Esophagus (tissue), 2 donors: ENCODE data around the gene MDFI. TPM values are rescaled to one million over a fixed set of nuclear protein-coding genes. Genes with fewer than 3 reads are reported as not detected.
A peak's percentile ranks its signal among the peaks of the same experiment; 100 is the strongest.

ENCODE experiments used
- H3K27ac ChIP-seq, 2 donors: one replicate each; pipeline ENCODE4 v1.5.1; 2013; ENCODE audit warnings: low read depth in 2 of 2, mild to moderate bottlenecking in 2 of 2, inconsistent platforms in 1 of 2, low read length in 1 of 2, moderate library complexity in 1 of 2
- H3K27me3 ChIP-seq, 2 donors: one replicate each; pipeline ENCODE4 v1.6.1; 2013; ENCODE audit warnings: low read length in 2 of 2, control low read depth in 1 of 2, mild to moderate bottlenecking in 1 of 2; ENCODE audit not compliant: insufficient read depth in 2 of 2, control insufficient read depth in 1 of 2
- H3K36me3 ChIP-seq, 2 donors: one replicate each; pipeline ENCODE4 v1.6.1; 2013; ENCODE audit warnings: low read length in 1 of 2; ENCODE audit not compliant: control insufficient read depth in 2 of 2, insufficient read depth in 2 of 2
- H3K4me1 ChIP-seq, 2 donors: one replicate each; pipeline ENCODE4 v1.6.1; 2013; ENCODE audit warnings: low read length in 1 of 2; ENCODE audit not compliant: control insufficient read depth in 2 of 2, insufficient read depth in 2 of 2
- H3K4me3 ChIP-seq, 2 donors: one replicate each; pipeline ENCODE4 v1.5.1; 2013; ENCODE audit warnings: low read length in 2 of 2, mild to moderate bottlenecking in 2 of 2, low read depth in 1 of 2, moderate library complexity in 1 of 2
- H3K9me3 ChIP-seq, 2 donors: one replicate each; pipeline ENCODE4 v1.6.1; 2013; ENCODE audit warnings: mild to moderate bottlenecking in 2 of 2, low read depth in 1 of 2, low read length in 1 of 2, moderate library complexity in 1 of 2; ENCODE audit not compliant: control insufficient read depth in 2 of 2, insufficient read depth in 1 of 2
- WGBS, 2 donors: extraction: QIAGEN DNeasy Blood & Tissue Kit; methylation state at CpG; one replicate each; pipeline ENCODE4 v1.1.7; 2013; 5-methylcytosine and 5-hydroxymethylcytosine counted together
- polyA plus RNA-seq, 2 donors: library from polyadenylated mRNA; stranded (reverse); fragments of 200-250 nt; gene quantifications; one replicate each; pipeline ENCODE4 v1.2.3, GENCODE V29; 2013
- donor health status: healthy with polysubstance abuse.
- donor health status: Bipolar disorder and iron deficiency.

MDFI gene
- polyA plus RNA-seq, 2 donors, result 57.2 to 70.3 TPM

DNA sequence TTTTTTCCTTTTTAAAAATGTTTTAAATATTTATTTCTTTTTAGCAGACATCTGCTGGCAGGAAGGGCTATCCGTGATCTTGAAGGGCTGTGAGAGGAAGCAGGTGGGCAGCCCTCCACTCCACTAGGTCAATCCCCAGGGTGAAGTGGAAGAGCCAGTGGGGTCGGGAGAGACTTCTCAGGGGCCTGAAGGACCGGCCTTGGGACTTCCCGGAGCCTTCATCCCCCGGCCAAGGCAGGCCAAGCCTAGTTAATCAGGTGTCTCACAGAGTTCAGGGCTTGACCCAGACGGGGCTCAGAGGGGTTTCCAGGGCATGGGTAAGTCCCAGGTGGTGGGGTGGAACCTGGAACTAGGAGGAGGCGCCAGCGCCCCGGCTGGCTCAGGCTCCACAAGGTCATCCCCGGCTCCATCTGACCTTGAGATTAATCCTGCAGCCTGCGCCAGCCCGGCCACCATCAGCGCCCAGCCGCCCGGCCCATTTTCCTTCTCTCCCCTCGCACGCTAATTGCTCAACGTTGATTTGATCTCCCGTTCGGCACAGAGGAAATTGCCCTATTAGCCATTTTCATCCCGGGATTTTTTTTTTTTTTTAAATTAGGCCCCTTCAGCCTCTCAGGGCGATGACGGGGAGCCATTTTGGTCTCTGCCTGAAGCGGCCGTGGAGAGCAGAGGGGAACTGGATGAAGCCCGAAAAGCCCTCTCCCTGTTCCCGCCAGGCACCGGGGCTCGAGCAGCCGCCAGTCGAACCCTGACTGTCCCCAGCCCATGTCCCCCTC lies 44.4 kb downstream of the MDFI start:
- H3K27ac ChIP-seq, result no peak overlapping the region
- H3K36me3 ChIP-seq, result peaks cover 5 to 12% of the 10 kb centered on the region in 2 donors
- WGBS, 2 donors, result 44 to 49% methylated on average over 28 to 31 of the region's 31 CpGs
- peak overlapping the region; percentile 35 to 46 for H3K4me3 ChIP-seq
- no peaks in the 10 kb centered on the region for H3K9me3 ChIP-seq
- peaks cover 0 to 6% of the 10 kb centered on the region in 2 donors for H3K4me1 ChIP-seq
- H3K27me3 ChIP-seq, result no peaks in the 10 kb centered on the region

DNA sequence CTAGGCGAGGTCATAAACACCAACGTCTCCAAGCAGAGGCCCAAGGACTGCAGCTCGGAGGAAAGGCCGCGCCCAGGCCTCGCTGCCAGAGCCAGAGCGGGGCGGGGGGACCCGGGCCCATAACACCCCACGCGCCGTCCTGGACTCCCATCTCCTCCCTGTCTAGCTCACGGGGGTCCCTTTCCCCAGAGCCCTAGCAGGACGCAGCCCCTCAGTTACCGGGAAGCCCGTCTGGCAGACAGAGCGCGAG lies 44.9 kb downstream of the MDFI start:
- no peaks in the 10 kb centered on the region for H3K9me3 ChIP-seq
- WGBS, 2 donors, result 7 to 11% methylated on average over 18 of the region's 18 CpGs
- no peaks in the 10 kb centered on the region for H3K27me3 ChIP-seq
- peak overlapping the region; percentile 35 to 46 for H3K4me3 ChIP-seq
- peaks cover 5 to 12% of the 10 kb centered on the region in 2 donors for H3K36me3 ChIP-seq
- peaks cover 0 to 7% of the 10 kb centered on the region in 2 donors for H3K4me1 ChIP-seq
- H3K27ac ChIP-seq, result peak overlapping the region; percentile 11 to 16

DNA sequence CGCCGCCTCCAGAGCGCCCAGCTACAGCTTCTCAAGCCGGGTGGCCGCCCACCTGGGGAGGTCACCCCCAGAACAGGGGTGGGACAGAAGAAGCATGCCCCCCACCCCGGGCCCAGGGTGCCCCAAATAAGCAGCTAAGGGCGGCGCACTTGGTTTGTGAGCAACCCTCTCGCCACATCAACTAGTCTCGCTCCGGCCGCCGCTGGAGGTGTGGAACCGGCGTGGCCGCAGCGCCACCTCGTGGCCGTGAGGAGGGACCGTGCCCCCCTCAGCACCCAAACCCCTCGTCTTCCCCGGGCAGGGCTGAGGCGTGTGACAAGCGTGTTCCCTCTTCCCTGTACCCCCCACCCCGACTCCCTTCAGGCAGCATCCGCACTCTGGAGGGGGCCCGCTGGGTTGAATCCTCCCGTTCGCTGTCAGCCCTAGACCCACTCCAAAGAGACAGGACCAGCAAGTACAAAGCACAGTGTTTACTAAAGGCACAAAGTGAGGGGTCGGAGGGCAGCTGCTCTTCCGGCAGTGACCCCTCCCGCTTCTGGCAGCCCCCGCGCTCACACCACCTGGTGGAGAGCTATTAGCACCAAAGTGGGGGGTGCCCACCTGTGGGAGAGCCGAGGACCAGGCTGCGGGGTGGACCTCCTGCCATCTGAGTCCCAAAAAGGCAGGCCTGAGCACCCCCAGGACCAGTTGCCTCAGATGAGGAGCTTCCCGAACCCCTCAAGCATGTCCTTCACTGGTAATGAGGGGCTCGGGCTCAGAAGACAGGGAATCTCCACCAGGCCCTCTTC lies 45.4 kb downstream of the MDFI start:
- peak overlapping the region; percentile 11 to 16 for H3K27ac ChIP-seq
- H3K4me1 ChIP-seq, result peaks cover 0 to 12% of the 10 kb centered on the region in 2 donors
- no peaks in the 10 kb centered on the region for H3K9me3 ChIP-seq
- peaks cover 5 to 12% of the 10 kb centered on the region in 2 donors for H3K36me3 ChIP-seq
- H3K27me3 ChIP-seq, result no peaks in the 10 kb centered on the region
- peak overlapping the region; percentile 35 to 46 for H3K4me3 ChIP-seq
- WGBS, 2 donors, result 13 to 17% methylated on average over 38 of the region's 38 CpGs

DNA sequence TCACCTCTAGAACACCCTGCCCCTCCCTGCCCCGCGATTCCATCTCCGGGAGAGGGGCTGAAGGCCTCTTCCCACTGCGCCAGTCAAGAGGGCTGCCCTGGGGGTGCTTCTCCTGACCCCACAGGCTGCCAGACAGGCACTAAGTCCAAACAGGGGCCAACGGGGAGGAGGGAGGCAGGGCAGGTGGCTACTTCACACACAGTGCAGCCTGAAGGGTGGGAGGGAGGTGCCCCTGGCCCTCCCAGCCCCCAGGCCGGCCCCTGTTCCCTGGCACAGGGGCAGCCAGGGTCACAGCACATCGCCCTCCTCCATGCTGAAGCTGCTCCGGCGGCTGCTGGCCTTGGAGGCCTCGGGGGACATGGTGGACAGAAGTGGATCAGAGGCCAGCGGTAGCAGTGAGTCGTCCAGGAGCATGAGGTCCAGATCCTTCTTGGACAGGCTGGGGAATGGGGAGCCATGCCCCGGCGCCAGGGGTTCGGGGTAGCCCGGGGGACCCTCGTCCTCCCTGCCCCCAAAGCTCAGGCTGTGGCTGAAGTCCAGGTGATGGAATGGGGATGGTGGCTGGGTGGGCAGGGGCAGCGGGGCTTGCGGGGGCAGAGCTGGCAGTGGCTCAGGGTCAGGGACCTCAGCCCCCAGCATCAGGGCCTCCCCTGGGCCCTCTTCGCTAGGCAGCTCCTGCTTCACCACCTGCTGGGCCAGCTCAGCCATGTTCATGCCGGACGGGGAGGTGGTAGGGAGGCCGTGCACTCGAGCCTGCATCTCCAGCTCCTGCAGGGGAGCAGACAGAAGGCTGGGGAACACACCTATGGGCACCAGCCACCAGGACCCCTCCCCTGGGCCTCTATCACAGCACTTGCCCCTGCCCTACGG lies 46.3 kb downstream of the MDFI start:
- H3K27ac ChIP-seq, result no peak overlapping the region
- peaks cover 5 to 12% of the 10 kb centered on the region in 2 donors for H3K36me3 ChIP-seq
- no peaks in the 10 kb centered on the region for H3K27me3 ChIP-seq
- H3K9me3 ChIP-seq, result no peaks in the 10 kb centered on the region
- peaks cover 0 to 19% of the 10 kb centered on the region in 2 donors for H3K4me1 ChIP-seq
- 86 to 87% methylated on average over 24 to 25 of the region's 25 CpGs for WGBS, 2 donors
- no peak overlapping the region for H3K4me3 ChIP-seq

DNA sequence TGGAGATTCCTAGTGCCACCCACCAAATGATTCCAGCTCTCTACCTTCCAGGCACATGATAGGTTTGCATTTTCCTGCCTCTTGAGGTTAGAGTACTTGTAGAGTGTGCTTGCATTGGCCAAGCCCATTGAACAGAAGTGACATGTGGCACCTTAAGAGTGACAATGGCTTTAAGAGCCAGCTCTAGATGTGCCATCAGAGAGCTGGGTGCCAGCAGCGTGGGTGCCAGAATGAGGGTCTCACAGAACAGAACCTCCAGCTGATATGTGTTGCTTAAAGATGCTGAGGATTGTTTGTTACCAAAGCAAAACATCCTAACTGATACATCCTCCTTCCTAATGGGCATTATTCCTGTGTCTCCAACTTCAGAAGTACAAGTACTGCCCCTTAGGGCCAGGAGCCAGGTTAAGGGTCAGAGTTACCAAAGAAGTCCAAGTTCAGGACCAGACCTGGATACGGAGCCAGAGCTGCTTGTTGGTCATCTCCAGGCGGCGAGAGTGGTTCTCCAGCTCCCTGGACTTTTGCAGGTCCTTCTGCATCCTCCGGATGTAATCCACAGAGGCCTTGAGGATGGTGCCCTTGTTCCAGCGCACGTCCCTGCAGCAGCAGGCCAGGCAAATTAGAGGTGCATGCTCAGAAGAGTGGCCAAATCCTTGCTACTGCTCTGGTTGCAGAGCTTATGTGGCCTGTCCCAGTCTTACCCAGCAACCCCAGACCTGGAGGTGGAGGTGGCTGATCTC lies 47.5 kb downstream of the MDFI start:
- 94% methylated on average over 7 of the region's 7 CpGs for WGBS, 2 donors
- no peak overlapping the region for H3K27ac ChIP-seq
- peaks cover 5 to 20% of the 10 kb centered on the region in 2 donors for H3K36me3 ChIP-seq
- peaks cover 0 to 20% of the 10 kb centered on the region in 2 donors for H3K4me1 ChIP-seq
- H3K27me3 ChIP-seq, result no peaks in the 10 kb centered on the region
- no peak overlapping the region for H3K4me3 ChIP-seq
- no peaks in the 10 kb centered on the region for H3K9me3 ChIP-seq

DNA sequence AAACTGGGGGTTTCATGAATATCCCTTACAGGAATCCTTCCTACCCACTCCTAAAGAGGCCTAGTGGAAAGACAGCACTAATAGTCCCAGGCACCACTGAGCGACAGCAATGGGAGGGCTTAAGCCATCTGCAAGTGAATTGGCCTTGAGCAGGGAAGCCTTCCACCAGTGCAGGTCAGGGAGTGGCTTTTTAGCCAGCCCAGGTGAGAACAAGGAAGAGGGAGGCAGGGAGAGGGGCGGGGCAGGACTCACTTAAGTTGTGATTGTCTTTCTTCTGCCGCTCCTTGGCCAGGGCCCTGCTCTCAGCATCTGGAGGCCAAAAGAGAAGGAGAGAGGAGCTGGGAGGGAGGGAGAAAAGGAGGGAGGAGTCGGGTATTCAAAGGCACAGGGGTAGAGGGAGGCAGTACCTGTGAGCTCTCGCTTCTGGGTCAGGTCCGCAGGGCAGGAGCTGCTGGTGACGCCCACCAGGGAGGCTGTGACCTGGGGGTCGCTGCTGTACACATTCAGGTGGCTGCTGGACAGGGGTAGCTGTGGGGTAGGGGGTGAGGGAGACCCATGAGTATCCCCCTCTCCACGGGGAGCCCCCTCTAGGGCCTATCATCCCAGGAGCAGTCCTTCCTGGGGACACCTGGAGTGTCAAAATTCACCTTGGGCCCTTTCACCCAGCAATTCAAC lies 49.4 kb downstream of the MDFI start:
- Histone ChIP-seq H3K27me3 (no peaks in the 10 kb centered on the region), H3K4me1 (peaks cover 2 to 20% of the 10 kb centered on the region in 2 donors), H3K27ac (peak overlapping the region in 1 of 2 donors; percentile 36), H3K9me3 (no peaks in the 10 kb centered on the region), H3K36me3 (peaks cover 5 to 22% of the 10 kb centered on the region in 2 donors), H3K4me3 (no peak overlapping the region)
- 54 to 63% methylated on average over 9 of the region's 9 CpGs for WGBS, 2 donors

DNA sequence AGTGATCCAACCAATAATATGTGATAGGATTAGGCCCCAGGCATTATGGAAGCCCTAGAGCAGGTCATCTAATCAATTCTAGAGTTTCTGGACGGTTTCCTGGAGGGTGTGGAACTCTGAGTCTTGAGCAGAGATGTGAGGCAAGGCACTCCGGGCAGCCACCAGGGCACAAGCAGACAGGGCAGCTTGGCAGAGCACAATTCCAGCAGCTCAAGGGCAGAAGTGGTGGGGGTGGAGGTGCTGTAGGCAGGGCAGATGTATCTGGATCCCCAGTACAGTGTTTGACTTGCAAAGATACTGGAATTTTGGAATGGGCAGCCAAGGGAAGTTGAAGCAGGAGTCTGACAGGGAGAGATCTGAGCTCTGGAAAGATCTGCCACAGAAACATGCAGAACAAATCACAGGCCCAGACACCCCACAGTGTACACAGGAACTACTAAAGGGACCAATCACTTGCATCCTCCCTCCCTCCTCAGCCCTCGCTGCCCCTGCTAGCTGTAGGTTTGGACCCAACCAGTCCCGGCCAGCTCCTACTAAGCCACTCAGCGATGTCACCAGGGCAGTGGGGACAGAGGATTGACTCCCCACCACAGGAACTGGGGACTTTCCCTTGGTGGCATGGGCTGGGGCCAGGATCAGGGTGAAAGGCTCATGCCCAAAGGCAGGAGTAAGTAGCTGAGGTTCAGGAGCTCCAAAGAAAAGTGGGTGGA lies 50.1 kb downstream of the MDFI start:
- Histone ChIP-seq H3K27ac (peak overlapping the region in 1 of 2 donors; percentile 5), H3K9me3 (no peaks in the 10 kb centered on the region), H3K4me1 (peaks cover 2 to 18% of the 10 kb centered on the region in 2 donors), H3K4me3 (no peak overlapping the region), H3K27me3 (no peaks in the 10 kb centered on the region), H3K36me3 (peaks cover 5 to 22% of the 10 kb centered on the region in 2 donors)
- WGBS, 2 donors, result 66 to 74% methylated on average over 5 of the region's 5 CpGs

DNA sequence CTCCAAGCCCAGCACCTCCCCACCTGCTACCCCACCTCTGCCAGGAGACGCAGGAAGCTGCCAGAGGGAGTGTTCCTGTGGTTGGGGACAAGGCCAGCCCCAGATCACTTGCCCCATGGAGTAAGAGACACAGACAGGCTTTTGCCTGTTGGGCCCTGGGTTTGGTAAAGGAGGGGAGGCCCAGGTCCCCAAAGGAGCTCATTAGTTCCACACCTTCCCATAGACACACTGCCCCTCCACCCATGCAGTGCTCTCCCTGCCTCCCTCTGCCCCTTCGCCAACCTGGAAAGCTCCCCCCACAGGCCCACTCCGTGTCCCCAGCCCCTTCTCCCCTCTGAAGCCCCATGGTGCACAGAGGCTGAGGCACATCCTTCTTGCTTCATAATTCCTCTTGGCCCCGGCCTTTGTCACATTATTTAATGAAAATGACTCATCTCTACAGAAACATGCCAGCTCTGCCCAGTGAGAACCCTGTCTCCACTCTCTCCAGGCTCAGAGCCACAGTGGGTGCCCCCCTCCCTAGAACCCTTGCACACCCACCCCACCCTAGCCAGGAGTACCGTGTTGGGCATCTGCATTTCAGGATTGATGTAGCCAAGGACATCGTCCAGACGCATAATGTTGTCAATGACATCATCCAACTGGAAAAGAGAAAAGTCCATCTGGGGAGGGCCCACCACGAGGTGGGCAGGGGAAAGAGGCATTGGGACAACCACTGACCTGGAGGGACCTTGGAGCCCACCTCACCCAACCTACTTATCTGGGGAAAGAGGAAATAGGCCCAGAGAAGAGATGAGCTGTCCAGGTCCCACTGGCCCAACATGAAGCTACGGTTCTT lies 51.1 kb downstream of the MDFI start:
- WGBS, 2 donors, result 48 to 59% methylated on average over 9 of the region's 9 CpGs

More for the DNA sequence above, 51.1 kb downstream of the MDFI start:
- Histone ChIP-seq H3K4me1 (peaks cover 2 to 21% of the 10 kb centered on the region in 2 donors), H3K36me3 (peaks cover 5 to 22% of the 10 kb centered on the region in 2 donors), H3K4me3 (no peak overlapping the region), H3K9me3 (no peaks in the 10 kb centered on the region), H3K27me3 (no peaks in the 10 kb centered on the region), H3K27ac (no peak overlapping the region)
